Measurements from ENCODE around the gene EI24.

EI24 gene

DNA sequence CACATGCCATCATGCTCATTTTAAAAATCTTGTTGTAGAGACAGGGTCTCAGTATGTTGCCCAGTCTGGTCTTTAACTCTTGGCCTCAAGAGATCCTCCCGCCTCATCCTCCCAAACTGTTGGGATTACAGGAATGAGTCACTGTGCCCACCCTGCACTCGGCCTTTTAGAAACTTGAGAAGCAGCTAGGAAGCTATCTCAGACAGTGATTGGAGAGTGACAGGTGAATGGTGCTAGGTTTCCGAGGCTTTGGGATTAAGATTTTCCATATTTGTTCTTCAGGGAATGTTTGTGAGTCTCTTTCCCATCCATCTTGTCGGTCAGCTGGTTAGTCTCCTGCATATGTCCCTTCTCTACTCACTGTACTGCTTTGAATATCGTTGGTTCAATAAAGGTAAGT is 10.5 kb downstream of the EI24 start:
- DNase-seq (ENCODE audit: insufficient read length, low spot score): no peak
- FAIRE-seq: no peak
- TF ChIP-seq CTCF (IDR thresholded peaks at IDR 0.05; ENCODE audit: insufficient read depth, missing control alignments): no peak

- DNase-seq (ENCODE audit: insufficient read length, low spot score): no peak
- no peak for TF ChIP-seq CTCF (IDR thresholded peaks at IDR 0.05; ENCODE audit: insufficient read depth, missing control alignments)
- FAIRE-seq: no peak
These were observed 14.2 kb downstream of the EI24 start for GRCh38 chr11:125583496-125583895.

DNA sequence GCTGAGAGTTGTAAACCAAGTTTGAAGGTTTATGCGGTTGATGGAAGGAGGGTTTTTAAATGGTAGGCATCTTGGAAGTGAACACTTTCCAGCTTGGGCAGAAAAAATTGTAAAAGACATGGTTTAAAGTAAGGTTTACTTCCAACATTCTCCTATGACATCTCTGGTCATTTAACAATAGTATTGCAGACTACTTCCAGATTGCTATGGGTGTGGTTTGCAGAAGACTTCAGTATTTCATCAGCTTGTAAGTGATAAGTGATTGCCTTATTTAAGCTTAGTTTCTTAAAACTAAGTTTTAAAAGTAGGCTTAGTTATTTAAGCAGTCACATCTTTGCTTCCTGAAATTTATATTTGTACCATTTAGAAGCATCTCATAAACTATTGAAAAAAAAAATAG is 16.2 kb downstream of the EI24 start:
- TF ChIP-seq CTCF (IDR thresholded peaks at IDR 0.05; ENCODE audit: insufficient read depth, missing control alignments): no peak

GRCh38 chr11:125586623-125587022 is 17.3 kb downstream of the EI24 start:
- DNase-seq (ENCODE audit: insufficient read length, low spot score) (no peak), FAIRE-seq (no peak)
- no peak for TF ChIP-seq CTCF (IDR thresholded peaks at IDR 0.05; ENCODE audit: insufficient read depth, missing control alignments)

More for the DNA sequence above, 16.2 kb downstream of the EI24 start:
- no peak for FAIRE-seq
- DNase-seq (ENCODE audit: insufficient read length, low spot score): no peak

GRCh38 chr11:125587480-125587879 is 18.2 kb downstream of the EI24 start:
- TF ChIP-seq CTCF (IDR thresholded peaks at IDR 0.05; ENCODE audit: insufficient read depth, missing control alignments): no peak
- no peak for DNase-seq (ENCODE audit: insufficient read length, low spot score)
- FAIRE-seq: no peak

DNA sequence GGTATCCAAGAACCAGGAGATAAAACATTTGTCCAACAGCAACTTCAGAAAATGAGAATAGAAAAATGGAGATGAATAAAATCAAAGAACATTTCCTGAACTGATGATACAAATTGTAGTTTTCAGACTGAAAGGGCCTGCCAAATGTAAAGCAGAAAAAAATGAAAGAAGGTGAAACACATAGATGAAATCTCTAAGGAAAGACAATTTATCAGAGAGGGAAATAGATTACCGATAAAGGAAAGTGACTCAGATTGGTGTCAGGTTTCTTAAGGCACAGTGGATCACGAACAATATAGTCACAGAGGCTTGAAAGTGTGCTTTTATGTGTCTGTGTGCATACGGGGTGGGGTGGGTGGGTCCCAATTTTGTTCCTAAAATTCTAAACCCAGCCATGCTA is 19.2 kb downstream of the EI24 start:
- no peak for TF ChIP-seq CTCF (IDR thresholded peaks at IDR 0.05; ENCODE audit: insufficient read depth, missing control alignments)
- no peak for FAIRE-seq
- no peak for DNase-seq (ENCODE audit: insufficient read length, low spot score)

DNA sequence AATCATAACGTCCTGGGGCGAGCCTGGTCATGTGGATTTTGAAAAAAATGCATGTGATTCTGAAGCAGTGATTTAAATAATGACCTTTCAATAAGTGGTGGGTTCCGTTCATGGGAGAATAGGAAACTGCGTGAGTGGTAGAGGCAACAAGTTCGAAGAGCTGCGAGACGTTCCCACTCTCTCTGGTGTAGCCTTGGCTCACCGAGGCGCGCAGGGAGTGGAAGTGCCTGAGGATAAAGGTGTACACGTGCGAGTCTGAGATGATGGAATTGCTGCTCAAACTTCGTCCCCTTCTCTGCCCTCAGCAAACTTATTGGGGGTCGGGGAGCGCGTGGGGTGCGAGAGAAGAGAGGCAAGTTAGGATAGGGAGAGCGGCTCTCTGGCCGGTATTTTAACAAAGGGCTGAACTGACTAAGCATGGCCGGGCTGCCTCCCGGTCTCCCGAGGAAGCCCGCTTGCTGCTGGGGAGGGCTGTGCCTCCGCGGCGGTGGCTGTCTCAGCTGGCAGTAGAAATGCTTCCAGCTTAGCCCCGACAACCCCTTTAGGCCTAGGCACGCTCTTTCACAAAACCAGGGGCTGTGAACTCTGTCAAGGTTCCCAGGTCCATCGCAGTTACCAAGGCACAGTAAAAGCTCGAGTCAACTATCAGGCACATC is 22.5 kb downstream of the EI24 start:
- FAIRE-seq (no peak), DNase-seq (ENCODE audit: insufficient read length, low spot score) (no peak)

More for the DNA sequence above, 22.5 kb downstream of the EI24 start:
- TF ChIP-seq CTCF (IDR thresholded peaks at IDR 0.05; ENCODE audit: insufficient read depth, missing control alignments): no peak

Measured in D721Med (cell line).